Measurements from ENCODE around the gene AKAP1. TPM values are rescaled to one million over a fixed set of nuclear protein-coding genes. Genes with fewer than 3 reads are reported as not detected.

Gene AKAP1
- total RNA-seq, 5 donors from 2014 or later (not counting 1 experiment from before 2014, with no cell fraction given): 28.9 to 42.5 (median 35.6) TPM

DNA sequence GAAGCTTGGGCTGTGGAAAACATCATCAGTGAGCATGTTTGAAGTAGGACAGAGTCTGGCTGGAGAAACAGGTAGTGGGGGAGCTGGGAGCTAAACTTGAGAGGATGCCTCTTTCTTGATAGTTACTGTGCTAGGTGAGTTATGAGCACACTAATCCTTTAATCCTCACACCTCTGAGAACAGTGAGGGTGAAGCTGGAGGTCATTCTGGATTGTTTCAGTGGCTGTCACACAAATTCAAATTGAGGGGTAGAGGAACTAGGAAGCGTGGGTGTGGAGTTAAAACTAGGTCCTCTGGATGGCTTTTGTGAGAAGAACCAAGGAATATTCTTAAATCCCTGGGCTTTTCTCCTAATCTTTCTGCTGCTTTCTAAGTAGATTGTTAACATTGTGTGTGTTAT is 3.3 kb downstream of the AKAP1 start:
- H3K4me1 ChIP-seq (ENCODE audit: control insufficient read depth in 1 of 2, extremely low read depth in 1 of 2, insufficient read depth in 2 of 2, low read length in 2 of 2): peaks cover 9 to 19% of the 10 kb centered on the region in 2 experiments
- Mint-ChIP-seq H3K9me3 (no peaks in the 10 kb centered on the region), H3K27me3 (no peaks in the 10 kb centered on the region), H3K36me3 (no peaks in the 10 kb centered on the region), H3K4me3 (no peak overlapping the region), H3K27ac (no peak overlapping the region), H3K4me1 (peaks cover 48 to 56% (median 51%) of the 10 kb centered on the region in 3 donors)
- no peak overlapping the region for H3K4me3 ChIP-seq (ENCODE audit: control insufficient read depth in 1 of 2, extremely low read depth in 1 of 2, low read length in 1 of 2)
- no peaks in the 10 kb centered on the region for H3K9me3 ChIP-seq
- ChIA-PET CTCF (no interaction called here), POLR2A (interaction anchor here in 1 of 2 donors (0.5 kb wide), 1 partner anchor 1968 kb away, joined by 7 read pairs; no protein-coding TSS in a partner anchor)
- H3K27me3 ChIP-seq (replicated peaks in 1 of 2; ENCODE audit: control insufficient read depth in 2 of 2, extremely low read depth in 1 of 2, insufficient read depth in 2 of 2, low read length in 1 of 2): no peaks in the 10 kb centered on the region
- ATAC-seq (replicated peaks in 1 of 4) (no peak), DNase-seq (no peak)
- no peak overlapping the region for H3K27ac ChIP-seq (ENCODE audit: low read length)
- no CpG with 5 or more reads among the region's 1 CpG for WGBS (ENCODE audit: insufficient coverage)
- no peaks in the 10 kb centered on the region for H3K36me3 ChIP-seq (ENCODE audit: control insufficient read depth in 2 of 2, extremely low read depth in 1 of 2, insufficient read depth in 1 of 2, low read length in 1 of 2)

DNA sequence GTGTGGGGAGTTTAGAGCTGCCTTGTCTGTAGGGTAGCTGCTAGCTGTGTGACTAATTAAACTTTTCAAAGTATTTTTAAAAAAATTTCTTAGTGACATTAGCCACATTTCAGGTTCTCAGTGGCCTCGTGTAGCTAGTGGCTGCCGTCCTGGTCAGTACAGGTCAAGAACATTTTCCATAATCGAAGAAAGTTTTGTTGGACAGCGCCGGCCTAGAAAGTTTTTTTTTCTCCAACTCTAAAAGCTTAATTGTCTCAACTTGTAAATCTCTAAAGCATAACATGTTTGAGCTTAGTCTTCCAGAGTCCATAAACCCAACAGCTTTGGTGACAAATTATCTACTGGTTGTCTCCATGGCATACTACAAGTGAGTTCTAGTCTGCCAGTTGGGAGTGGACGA is 4.3 kb downstream of the AKAP1 start:
- Histone ChIP-seq H3K4me3 (ENCODE audit: control insufficient read depth in 1 of 2, extremely low read depth in 1 of 2, low read length in 1 of 2) (no peak overlapping the region), H3K9me3 (no peaks in the 10 kb centered on the region), H3K4me1 (ENCODE audit: control insufficient read depth in 1 of 2, extremely low read depth in 1 of 2, insufficient read depth in 2 of 2, low read length in 2 of 2) (peaks cover 7 to 16% of the 10 kb centered on the region in 2 experiments), H3K27ac (ENCODE audit: low read length) (no peak overlapping the region), H3K27me3 (replicated peaks in 1 of 2; ENCODE audit: control insufficient read depth in 2 of 2, extremely low read depth in 1 of 2, insufficient read depth in 2 of 2, low read length in 1 of 2) (no peaks in the 10 kb centered on the region), H3K36me3 (ENCODE audit: control insufficient read depth in 2 of 2, extremely low read depth in 1 of 2, insufficient read depth in 1 of 2, low read length in 1 of 2) (peaks cover 0 to 4% of the 10 kb centered on the region in 2 donors)
- Mint-ChIP-seq H3K9me3 (no peaks in the 10 kb centered on the region), H3K4me1 (peaks cover 45 to 54% (median 51%) of the 10 kb centered on the region in 3 donors), H3K4me3 (no peak overlapping the region), H3K36me3 (no peaks in the 10 kb centered on the region), H3K27ac (no peak overlapping the region), H3K27me3 (no peaks in the 10 kb centered on the region)
- ChIA-PET CTCF (no interaction called here), POLR2A (no interaction called here)
- ATAC-seq (replicated peaks in 1 of 4) (no peak), DNase-seq (no peak)
- 96% methylated on average over 5 of the region's 6 CpGs for WGBS (ENCODE audit: insufficient coverage)

DNA sequence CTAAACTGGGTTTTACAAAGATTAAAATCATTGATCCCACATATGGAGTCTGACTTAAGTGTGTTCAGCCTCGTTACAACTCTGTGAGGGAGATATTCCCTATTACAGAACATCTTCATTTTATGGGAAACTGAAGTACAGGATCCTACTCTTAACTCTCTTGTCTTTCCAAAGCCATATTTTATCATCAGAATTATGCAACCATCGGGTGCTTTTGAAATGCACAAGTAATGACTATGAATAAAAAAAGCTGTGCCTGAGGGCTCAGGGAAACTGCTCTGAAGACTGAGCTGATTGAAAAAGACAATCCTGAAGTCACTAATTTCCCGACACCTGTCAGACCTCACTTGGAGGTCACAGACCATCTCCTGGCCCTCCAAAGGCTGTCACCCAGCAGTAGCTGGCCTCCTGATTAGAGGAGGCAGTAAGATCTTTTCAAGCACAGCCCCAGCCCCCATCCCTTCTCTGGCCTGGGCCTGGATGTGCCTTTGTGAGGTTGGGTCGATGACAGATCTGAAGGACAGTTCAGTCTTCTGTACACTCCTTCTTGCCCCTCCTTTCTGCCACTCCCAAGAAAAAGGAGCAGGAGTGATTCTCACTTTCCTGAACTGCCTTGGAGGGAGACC is 5.6 kb downstream of the AKAP1 start:
- CTCF ChIA-PET: no interaction called here
- no CpG with 5 or more reads among the region's 4 CpGs for WGBS (ENCODE audit: insufficient coverage)

DNA sequence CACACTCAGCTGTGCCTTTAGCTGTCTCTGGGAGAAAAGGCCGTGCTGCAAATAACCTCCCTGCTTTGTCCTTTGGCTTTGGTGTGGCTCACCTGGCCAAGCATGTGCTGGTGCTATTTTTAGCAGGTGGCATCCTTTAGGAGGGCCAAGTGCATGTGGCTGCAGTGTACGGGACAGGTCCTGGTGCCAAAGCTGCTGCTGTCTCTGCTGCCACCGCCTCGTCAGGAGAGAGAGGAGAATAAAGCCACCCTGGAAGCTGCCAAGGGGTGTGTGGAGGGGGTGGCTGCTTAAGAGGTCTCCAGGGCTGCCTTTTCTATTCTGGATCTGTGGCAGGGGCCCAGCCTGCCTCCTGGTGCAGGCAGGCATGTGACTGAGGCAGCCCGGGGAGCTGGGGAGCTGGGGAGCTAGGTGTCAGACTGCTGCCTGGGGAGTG is 6.2 kb downstream of the AKAP1 start:
- Histone ChIP-seq H3K4me3 (ENCODE audit: control insufficient read depth in 1 of 2, extremely low read depth in 1 of 2, low read length in 1 of 2) (no peak overlapping the region), H3K9me3 (no peaks in the 10 kb centered on the region), H3K36me3 (ENCODE audit: control insufficient read depth in 2 of 2, extremely low read depth in 1 of 2, insufficient read depth in 1 of 2, low read length in 1 of 2) (peaks cover 0 to 4% of the 10 kb centered on the region in 2 donors), H3K27me3 (replicated peaks in 1 of 2; ENCODE audit: control insufficient read depth in 2 of 2, extremely low read depth in 1 of 2, insufficient read depth in 2 of 2, low read length in 1 of 2) (no peaks in the 10 kb centered on the region), H3K27ac (ENCODE audit: low read length) (no peak overlapping the region), H3K4me1 (ENCODE audit: control insufficient read depth in 1 of 2, extremely low read depth in 1 of 2, insufficient read depth in 2 of 2, low read length in 2 of 2) (peaks cover 1 to 7% of the 10 kb centered on the region in 2 experiments)
- 85% methylated on average over 4 of the region's 5 CpGs for WGBS (ENCODE audit: insufficient coverage)
- ChIA-PET CTCF (no interaction called here), POLR2A (no interaction called here)
- Mint-ChIP-seq H3K4me3 (no peak overlapping the region), H3K4me1 (peaks cover 49 to 53% (median 51%) of the 10 kb centered on the region in 3 donors), H3K9me3 (no peaks in the 10 kb centered on the region), H3K27me3 (no peaks in the 10 kb centered on the region), H3K36me3 (no peaks in the 10 kb centered on the region), H3K27ac (no peak overlapping the region)
- ATAC-seq (replicated peaks in 1 of 4): no peak
- DNase-seq: no peak

More for the DNA sequence above, 5.6 kb downstream of the AKAP1 start:
- Histone ChIP-seq H3K4me3 (ENCODE audit: control insufficient read depth in 1 of 2, extremely low read depth in 1 of 2, low read length in 1 of 2) (no peak overlapping the region), H3K9me3 (no peaks in the 10 kb centered on the region), H3K27ac (ENCODE audit: low read length) (no peak overlapping the region), H3K36me3 (ENCODE audit: control insufficient read depth in 2 of 2, extremely low read depth in 1 of 2, insufficient read depth in 1 of 2, low read length in 1 of 2) (peaks cover 0 to 4% of the 10 kb centered on the region in 2 donors), H3K4me1 (ENCODE audit: control insufficient read depth in 1 of 2, extremely low read depth in 1 of 2, insufficient read depth in 2 of 2, low read length in 2 of 2) (peaks cover 5 to 11% of the 10 kb centered on the region in 2 experiments), H3K27me3 (replicated peaks in 1 of 2; ENCODE audit: control insufficient read depth in 2 of 2, extremely low read depth in 1 of 2, insufficient read depth in 2 of 2, low read length in 1 of 2) (no peaks in the 10 kb centered on the region)
- no peak overlapping the region for H3K27ac Mint-ChIP-seq
- ATAC-seq (replicated peaks in 1 of 4) (no peak), DNase-seq (no peak)
- no peaks in the 10 kb centered on the region for H3K36me3 Mint-ChIP-seq
- no peak overlapping the region for H3K4me3 Mint-ChIP-seq
- H3K9me3 Mint-ChIP-seq: no peaks in the 10 kb centered on the region
- POLR2A ChIA-PET: no interaction called here
- peaks cover 47 to 52% (median 52%) of the 10 kb centered on the region in 3 donors for H3K4me1 Mint-ChIP-seq
- H3K27me3 Mint-ChIP-seq: no peaks in the 10 kb centered on the region

DNA sequence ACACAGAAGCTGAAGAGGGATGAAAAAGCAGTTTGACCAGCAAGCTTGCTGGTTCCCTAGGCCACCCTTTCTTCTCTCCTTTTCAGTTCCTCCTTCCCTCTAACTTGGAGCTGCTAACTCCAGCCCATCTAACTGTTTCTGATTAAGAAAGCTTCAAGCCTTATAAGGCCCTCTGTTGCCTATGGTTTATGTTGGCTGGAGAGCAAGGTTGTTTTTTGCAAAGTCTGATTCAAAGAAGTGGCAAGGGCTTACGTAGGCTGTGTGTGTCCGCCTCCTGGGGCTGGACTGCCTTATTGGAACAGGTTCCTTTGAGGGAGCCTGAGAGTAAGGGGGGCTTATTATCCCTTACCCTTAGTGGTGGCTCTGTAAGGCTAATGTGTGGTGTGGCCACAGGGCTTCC is 7.1 kb downstream of the AKAP1 start:
- Mint-ChIP-seq H3K9me3 (no peaks in the 10 kb centered on the region), H3K36me3 (no peaks in the 10 kb centered on the region), H3K4me3 (no peak overlapping the region), H3K4me1 (peaks cover 42 to 45% (median 43%) of the 10 kb centered on the region in 3 donors), H3K27ac (no peak overlapping the region), H3K27me3 (no peaks in the 10 kb centered on the region)
- WGBS (ENCODE audit: insufficient coverage): no CpG with 5 or more reads among the region's 2 CpGs
- no peak for ATAC-seq (replicated peaks in 1 of 4)
- Histone ChIP-seq H3K27ac (ENCODE audit: low read length) (no peak overlapping the region), H3K4me1 (ENCODE audit: control insufficient read depth in 1 of 2, extremely low read depth in 1 of 2, insufficient read depth in 2 of 2, low read length in 2 of 2) (peaks cover 0 to 2% of the 10 kb centered on the region in 2 experiments), H3K9me3 (no peaks in the 10 kb centered on the region), H3K27me3 (replicated peaks in 1 of 2; ENCODE audit: control insufficient read depth in 2 of 2, extremely low read depth in 1 of 2, insufficient read depth in 2 of 2, low read length in 1 of 2) (no peaks in the 10 kb centered on the region), H3K36me3 (ENCODE audit: control insufficient read depth in 2 of 2, extremely low read depth in 1 of 2, insufficient read depth in 1 of 2, low read length in 1 of 2) (peaks cover 0 to 4% of the 10 kb centered on the region in 2 donors), H3K4me3 (ENCODE audit: control insufficient read depth in 1 of 2, extremely low read depth in 1 of 2, low read length in 1 of 2) (no peak overlapping the region)
- CTCF ChIA-PET: interaction anchor here in 1 of 2 donors (0.6 kb wide), 1 partner anchor 114 kb away, joined by 3 read pairs; no protein-coding TSS in a partner anchor
- POLR2A ChIA-PET: no interaction called here
- no peak for DNase-seq

DNA sequence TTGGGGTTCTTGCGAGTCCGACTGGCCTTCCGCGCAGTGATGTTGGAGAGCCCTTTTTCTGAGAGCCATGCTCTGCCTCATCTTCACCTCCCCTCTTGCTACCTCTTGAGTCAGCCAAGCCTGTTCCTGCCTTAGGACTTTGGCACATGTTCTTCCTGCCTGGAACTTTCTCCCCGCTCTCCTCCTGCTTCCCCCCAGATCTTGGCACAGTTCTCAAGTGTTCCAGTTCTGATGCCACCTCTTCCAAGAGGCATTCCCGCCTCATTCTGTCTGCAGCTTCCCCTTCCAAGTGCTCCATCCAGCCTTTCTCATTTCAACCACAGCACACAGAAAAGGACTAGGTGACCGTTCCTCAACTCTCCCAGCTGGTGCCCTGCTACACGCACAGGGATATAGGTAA is 7.7 kb downstream of the AKAP1 start:
- WGBS (ENCODE audit: insufficient coverage): 93% methylated on average over 7 of the region's 8 CpGs
- H3K4me3 ChIP-seq (ENCODE audit: control insufficient read depth in 1 of 2, extremely low read depth in 1 of 2, low read length in 1 of 2): no peak overlapping the region
- H3K36me3 ChIP-seq (ENCODE audit: control insufficient read depth in 2 of 2, extremely low read depth in 1 of 2, insufficient read depth in 1 of 2, low read length in 1 of 2): peaks cover 0 to 4% of the 10 kb centered on the region in 2 donors
- Mint-ChIP-seq H3K27me3 (no peaks in the 10 kb centered on the region), H3K4me3 (no peak overlapping the region), H3K27ac (no peak overlapping the region), H3K4me1 (peaks cover 36 to 39% (median 38%) of the 10 kb centered on the region in 3 donors), H3K36me3 (no peaks in the 10 kb centered on the region), H3K9me3 (no peaks in the 10 kb centered on the region)
- DNase-seq (no peak), ATAC-seq (replicated peaks in 1 of 4) (no peak)
- ChIA-PET POLR2A (no interaction called here), CTCF (no interaction called here)
- no peaks in the 10 kb centered on the region for H3K4me1 ChIP-seq (ENCODE audit: control insufficient read depth in 1 of 2, extremely low read depth in 1 of 2, insufficient read depth in 2 of 2, low read length in 2 of 2)
- no peaks in the 10 kb centered on the region for H3K27me3 ChIP-seq (replicated peaks in 1 of 2; ENCODE audit: control insufficient read depth in 2 of 2, extremely low read depth in 1 of 2, insufficient read depth in 2 of 2, low read length in 1 of 2)
- no peaks in the 10 kb centered on the region for H3K9me3 ChIP-seq
- no peak overlapping the region for H3K27ac ChIP-seq (ENCODE audit: low read length)
